GM19395 (cell line): ENCODE results near the gene LALBA.
"Not testable (repeated sequence)": the region's sequence is repeated elsewhere in the genome, so short reads cannot be mapped to it uniquely, and the experiment has no call there.

Source experiments
- ATAC-seq: cut with Tn5 transposase; IDR thresholded peaks from one replicate; pipeline ENCODE4 v1.9.1; 2021; ENCODE audit warnings: mild to moderate bottlenecking, moderate library complexity; ENCODE audit not compliant: unreplicated experiment

Gene LALBA

GRCh38 chr12:48536602-48537001 lies 33.2 kb downstream of the LALBA start:
- ATAC-seq, result no peak

GRCh38 chr12:48532601-48533000 lies 37.2 kb downstream of the LALBA start:
- ATAC-seq, result no peak

- no peak for ATAC-seq
Measured at GRCh38 chr12:48527891-48528670, 41.8 kb downstream of the LALBA start.

- no peak for ATAC-seq
Measured at GRCh38 chr12:48525332-48525731, 44.5 kb downstream of the LALBA start, which contains the start of gene OR8S1. OR8S1 (plus strand) TSS chr12:48525632; CDS start chr12:48525632, 0 bp downstream.

GRCh38 chr12:48520381-48520780 lies 49.5 kb downstream of the LALBA start:
- not testable (repeated sequence) for ATAC-seq
